SK-N-SH (cell line): Measurements from ENCODE around the gene ZNF827. TPM values are rescaled to one million over a fixed set of nuclear protein-coding genes. Genes with fewer than 3 reads are reported as not detected.

Experiments
- CTCF ChIA-PET: fragments of 300-600, 350-600 bp; formaldehyde crosslinking; extraction: SDS; loops from one replicate; lab custom pipeline; 2021; lab: Yijun Ruan, JAX
- POLR2A ChIA-PET: fragments of 350-600 bp; sonication (Branson Sonifier 250); formaldehyde crosslinking; extraction: SDS; loops from one replicate; lab custom pipeline; 2020; ENCODE audit warnings: antibody characterized with exemption, inconsistent platforms; lab: Yijun Ruan, JAX
- DNase-seq: peaks from one replicate; pipeline ENCODE4 v3.0.0; 2012
- H2AFZ ChIP-seq: fragments of 200-600 bp; sonication (generic); 2 replicates; pipeline ENCODE4 v1.8.1; 2016; ENCODE audit warnings: antibody characterized with exemption, mild to moderate bottlenecking, low read depth
- H3F3A ChIP-seq: fragments of 200-600 bp; sonication (generic); replicated peaks from 2 replicates; pipeline ENCODE3; 2016; ENCODE audit warnings: antibody characterized with exemption, mild to moderate bottlenecking; ENCODE audit not compliant: insufficient read depth
- H3K27ac ChIP-seq, 2 experiments: fragments of 200-500 bp in 1 of 2; fragments of 200-600 bp in 1 of 2; sonication (Bioruptor generic) in 1 of 2; sonication (generic), shearing (Covaris generic) in 1 of 2; 2 replicates each; pipeline versions ENCODE4 v1.5.1 to v1.6.1; 2014 to 2016; ENCODE audit warnings: low read depth in 2 of 2, inconsistent platforms in 1 of 2, low read length in 1 of 2, mild to moderate bottlenecking in 1 of 2, mixed read lengths in 1 of 2
- H3K27me3 ChIP-seq: fragments of 200-600 bp; sonication (generic), shearing (Covaris generic); 2 replicates; pipeline ENCODE4 v1.6.1; 2016; ENCODE audit warnings: mixed run types; ENCODE audit not compliant: insufficient read depth
- H3K36me3 ChIP-seq, 2 experiments: fragments of 200-500 bp in 1 of 2; fragments of 200-600 bp in 1 of 2; sonication (Bioruptor generic) in 1 of 2; sonication (generic) in 1 of 2; replicated peaks in 1 of 2; 2 replicates each; pipeline versions ENCODE3 to v1.5.1; 2014 to 2016; ENCODE audit warnings: low read length in 1 of 2, mild to moderate bottlenecking in 1 of 2; ENCODE audit not compliant: insufficient read depth in 2 of 2, control insufficient read depth in 1 of 2
- H3K4me1 ChIP-seq, 2 experiments: fragments of 200-500 bp in 1 of 2; fragments of 200-600 bp in 1 of 2; sonication (Bioruptor generic) in 1 of 2; sonication (generic), shearing (Covaris generic) in 1 of 2; 2 replicates each; pipeline versions ENCODE4 v1.5.1 to v1.6.1; 2014 to 2016; ENCODE audit warnings: low read depth in 1 of 2, low read length in 1 of 2, mixed run types in 1 of 2; ENCODE audit not compliant: insufficient read depth in 2 of 2, control insufficient read depth in 1 of 2
- H3K4me2 ChIP-seq: fragments of 200-600 bp; sonication (generic), shearing (Covaris generic); 2 replicates; pipeline ENCODE4 v1.6.1; 2017; ENCODE audit warnings: mixed run types
- H3K4me3 ChIP-seq, 2 experiments: fragments of 200-500 bp in 1 of 2; fragments of 200-600 bp in 1 of 2; sonication (Bioruptor generic) in 1 of 2; sonication (generic), shearing (Covaris generic) in 1 of 2; 2 replicates each; pipeline versions ENCODE4 v1.5.1 to v1.8.1; 2014 to 2016; ENCODE audit warnings: low read depth in 2 of 2, inconsistent platforms in 1 of 2, low read length in 1 of 2, mild to moderate bottlenecking in 1 of 2, mixed read lengths in 1 of 2, moderate library complexity in 1 of 2
- H3K79me2 ChIP-seq: fragments of 200-600 bp; sonication (generic); 2 replicates; pipeline ENCODE4 v1.8.1; 2017; ENCODE audit warnings: mild to moderate bottlenecking; ENCODE audit not compliant: insufficient read depth
- H3K9ac ChIP-seq: fragments of 200-600 bp; sonication (generic); 2 replicates; pipeline ENCODE4 v1.6.1; 2017; ENCODE audit warnings: mixed run types
- H3K9me2 ChIP-seq: fragments of 200-600 bp; sonication (generic); 2 replicates; pipeline ENCODE4 v1.6.1; 2017; ENCODE audit warnings: mixed run types
- H3K9me3 ChIP-seq: fragments of 200-600 bp; sonication (generic); 2 replicates; pipeline ENCODE4 v1.6.1; 2017; ENCODE audit warnings: mixed run types, mild to moderate bottlenecking, moderate library complexity
- H4K20me1 ChIP-seq: fragments of 200-600 bp; sonication (generic); 2 replicates; pipeline ENCODE4 v1.6.1; 2017; ENCODE audit warnings: mild to moderate bottlenecking, mixed run types; ENCODE audit not compliant: insufficient read depth
- CHD2 ChIP-seq: fragments of 150-350 bp; IDR thresholded peaks from 2 replicates; pipeline ENCODE4 v1.6.1; 2018; ENCODE audit warnings: low read length; ENCODE audit not compliant: partially characterized antibody
- EP300 ChIP-seq, 2 experiments: IDR thresholded peaks; 2 replicates each; pipeline versions ENCODE4 v1.4.0 to v1.6.1; 2012; ENCODE audit warnings: borderline replicate concordance in 1 of 2, low read depth in 1 of 2, low read length in 1 of 2
- FOSL2 ChIP-seq: IDR thresholded peaks from 2 replicates; pipeline ENCODE4 v1.4.0; 2012; ENCODE audit warnings: low read depth, mild to moderate bottlenecking, moderate library complexity, borderline replicate concordance
- FOXM1 ChIP-seq: IDR thresholded peaks from 2 replicates; pipeline ENCODE4 v1.4.0; 2012; ENCODE audit warnings: low read depth, mild to moderate bottlenecking
- GABPA ChIP-seq: IDR thresholded peaks from 2 replicates; pipeline ENCODE4 v1.4.0; 2012; ENCODE audit warnings: low read depth, mild to moderate bottlenecking
- IRF3 ChIP-seq: fragments of 150-350 bp; IDR thresholded peaks from 2 replicates; pipeline ENCODE4 v1.6.1; 2016; ENCODE audit warnings: mild to moderate bottlenecking, low read depth, low read length
- JUND ChIP-seq: IDR thresholded peaks from 2 replicates; pipeline ENCODE4 v1.4.0; 2012
- MEF2A ChIP-seq: IDR thresholded peaks from 2 replicates; pipeline ENCODE4 v1.4.0; 2012; ENCODE audit warnings: low read depth, borderline replicate concordance
- NFIC ChIP-seq: IDR thresholded peaks from 2 replicates; pipeline ENCODE4 v1.4.0; 2012; ENCODE audit warnings: borderline replicate concordance
- POLR2AphosphoS5 ChIP-seq: IDR thresholded peaks from 2 replicates; pipeline ENCODE4 v1.6.1; 2012; ENCODE audit warnings: low read depth, low read length
- RCOR1 ChIP-seq: fragments of 150-350 bp; IDR thresholded peaks from 2 replicates; pipeline ENCODE4 v1.6.1; 2017; ENCODE audit warnings: antibody characterized with exemption, low read length
- SIN3A ChIP-seq: IDR thresholded peaks from 2 replicates; pipeline ENCODE4 v1.6.1; 2012; ENCODE audit warnings: low read depth, mild to moderate bottlenecking, low read length, moderate library complexity, borderline replicate concordance
- TCF12 ChIP-seq: IDR thresholded peaks from 2 replicates; pipeline ENCODE4 v1.4.0; 2012
- TEAD4 ChIP-seq: IDR thresholded peaks from 2 replicates; pipeline ENCODE4 v1.4.0; 2012; ENCODE audit warnings: mild to moderate bottlenecking, borderline replicate concordance; ENCODE audit not compliant: insufficient read depth
- YY1 ChIP-seq: IDR thresholded peaks from 2 replicates; pipeline ENCODE4 v1.4.0; 2012; ENCODE audit warnings: low read depth, mild to moderate bottlenecking
- WGBS: methylation state at CpG from one replicate; pipeline ENCODE4 v1.1.6; 2017; ENCODE audit warnings: low lambda C conversion rate; 5-methylcytosine and 5-hydroxymethylcytosine counted together
- polyA plus RNA-seq, 3 experiments: library from polyadenylated mRNA; depleted of rRNA; stranded (reverse); fragments of >200 nt; gene quantifications; 2 replicates each; pipeline ENCODE4 v1.2.3, GENCODE V29; 2012
- TF ChIP-seq, protein P1 (sequence below): IDR thresholded peaks from 2 replicates; pipeline ENCODE4; 2012

ZNF827 gene
- polyA plus RNA-seq, 1 of the 3 experiments (the other 2 are of a cell fraction), result 23.2 TPM

DNA sequence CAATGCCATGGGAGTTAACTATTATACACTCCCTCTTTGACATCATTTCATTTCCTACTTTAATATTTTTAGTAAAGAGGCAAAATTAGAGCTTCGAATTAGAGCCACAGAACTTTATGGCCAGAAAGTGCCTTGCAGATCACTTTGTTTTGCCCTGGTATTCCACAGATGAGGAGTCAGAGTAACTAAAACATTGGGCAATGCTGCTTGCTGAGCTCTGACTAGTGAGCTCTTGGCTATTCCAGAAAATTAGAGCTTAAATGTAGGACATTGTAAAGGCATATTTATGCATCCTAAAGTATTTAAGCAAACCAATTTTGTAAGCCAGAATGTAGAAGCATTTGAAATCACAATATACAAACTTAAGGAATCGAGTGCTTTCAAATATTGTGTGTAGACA lies 6.3 kb upstream of the ZNF827 start:
- DNase-seq, result no peak
- no peaks in the 10 kb centered on the region for H4K20me1 ChIP-seq
- H3F3A ChIP-seq, result peaks cover 5% of the 10 kb centered on the region
- no peak overlapping the region for H2AFZ ChIP-seq
- no peaks in the 10 kb centered on the region for H3K9me2 ChIP-seq
- no peaks in the 10 kb centered on the region for H3K27me3 ChIP-seq
- ChIA-PET CTCF (interaction anchor here (0.9 kb wide), 1 partner anchor 11 kb away, joined by 3 read pairs; no protein-coding TSS in a partner anchor), POLR2A (no interaction called here)
- no peaks in the 10 kb centered on the region for H3K36me3 ChIP-seq
- H3K27ac ChIP-seq, result no peak overlapping the region
- no peaks in the 10 kb centered on the region for H3K79me2 ChIP-seq
- no peaks in the 10 kb centered on the region for H3K9me3 ChIP-seq
- peaks cover 0 to 5% of the 10 kb centered on the region in 2 experiments; a peak in 3 of 4 replicates for H3K4me1 ChIP-seq
- WGBS, result 84% methylated on average over 2 of the region's 2 CpGs
- no peak overlapping the region for H3K4me3 ChIP-seq
- no peak overlapping the region for H3K9ac ChIP-seq
- TF ChIP-seq, protein P1, sequence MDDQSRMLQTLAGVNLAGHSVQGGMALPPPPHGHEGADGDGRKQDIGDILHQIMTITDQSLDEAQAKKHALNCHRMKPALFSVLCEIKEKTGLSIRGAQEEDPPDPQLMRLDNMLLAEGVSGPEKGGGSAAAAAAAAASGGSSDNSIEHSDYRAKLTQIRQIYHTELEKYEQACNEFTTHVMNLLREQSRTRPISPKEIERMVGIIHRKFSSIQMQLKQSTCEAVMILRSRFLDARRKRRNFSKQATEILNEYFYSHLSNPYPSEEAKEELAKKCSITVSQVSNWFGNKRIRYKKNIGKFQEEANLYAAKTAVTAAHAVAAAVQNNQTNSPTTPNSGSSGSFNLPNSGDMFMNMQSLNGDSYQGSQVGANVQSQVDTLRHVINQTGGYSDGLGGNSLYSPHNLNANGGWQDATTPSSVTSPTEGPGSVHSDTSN, result no peak
- TF ChIP-seq NFIC (no peak), CHD2 (no peak), GABPA (no peak), FOXM1 (no peak), IRF3 (no peak), TCF12 (no peak), YY1 (no peak), RCOR1 (no peak)
- H3K4me2 ChIP-seq, result no peak overlapping the region

DNA sequence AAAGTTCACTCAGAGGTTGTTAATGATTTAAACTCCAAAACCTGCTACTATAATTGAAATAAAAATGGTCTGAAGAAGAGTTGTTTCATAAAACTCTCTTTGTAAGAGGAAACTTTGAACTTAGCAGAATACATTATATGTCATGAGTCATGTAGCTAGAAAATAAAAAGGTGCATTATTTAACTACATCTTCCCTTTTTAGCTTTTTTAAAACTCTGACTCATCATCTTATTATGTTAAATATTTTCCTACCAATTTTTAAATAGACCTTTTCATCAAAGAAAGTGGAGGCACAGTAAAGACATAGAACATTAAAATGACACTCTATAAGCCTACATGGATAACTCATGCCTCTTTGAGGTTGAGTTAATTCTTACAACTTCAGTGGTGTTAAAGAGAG lies 1.2 kb upstream of the ZNF827 start:
- ChIA-PET POLR2A (no interaction called here), CTCF (interaction anchor here (3.9 kb wide), 1 partner anchor 16 kb away, joined by 20 read pairs; no protein-coding TSS in a partner anchor)
- Histone ChIP-seq H2AFZ (peak overlapping the region; percentile 43; the same call in 1 of the 2 replicates), H3K9me3 (no peaks in the 10 kb centered on the region), H3K4me2 (peak overlapping the region; percentile 82), H3K79me2 (peaks cover 31% of the 10 kb centered on the region), H3F3A (peaks cover 14% of the 10 kb centered on the region), H3K4me1 (peaks cover 10 to 18% of the 10 kb centered on the region in 2 experiments), H3K9ac (peak overlapping the region; percentile 99), H3K27ac (peak overlapping the region; percentile 82 to 97), H4K20me1 (no peaks in the 10 kb centered on the region), H3K9me2 (no peaks in the 10 kb centered on the region), H3K27me3 (no peaks in the 10 kb centered on the region), H3K4me3 (peak overlapping the region; percentile 76 to 89; a peak in 3 of 4 replicates), H3K36me3 (no peaks in the 10 kb centered on the region)
- DNase-seq, result no peak
- TF ChIP-seq TCF12 (0 out of 2 replicates have a peak, but pooled peaks have one; percentile 26), EP300 (IDR thresholded peaks at IDR 0.05; ENCODE audit: borderline replicate concordance in 1 of 2, low read depth in 1 of 2, low read length in 1 of 2) (peak in 1 of 2 experiments; percentile 39; a peak in 1 of 4 replicates), YY1 (no peak), POLR2AphosphoS5 (no peak), JUND (peak; percentile 76), MEF2A (peak; percentile 91), SIN3A (no peak), FOSL2 (peak; percentile 71), TEAD4 (0 out of 2 replicates have a peak, but pooled peaks have one; percentile 33)
- TF ChIP-seq, protein P1, result peak; percentile 6; the same call in 1 of the 2 replicates
